AG04450 (cell line): ENCODE data around the gene PDK1. TPM values are rescaled to one million over a fixed set of nuclear protein-coding genes. Genes with fewer than 3 reads are reported as not detected.

Experiments used
- CTCF ChIA-PET: fragments of 300-600, 350-600 bp; formaldehyde crosslinking; extraction: SDS; loops from one replicate; lab custom pipeline; 2022; ENCODE audit warnings: antibody characterized with exemption, inconsistent platforms; lab: Charles Lee
- POLR2A ChIA-PET: fragments of 350-600 bp; formaldehyde crosslinking; extraction: SDS; loops from one replicate; lab custom pipeline; 2021; ENCODE audit warnings: antibody characterized with exemption, inconsistent platforms; lab: Yijun Ruan, JAX
- DNase-seq: peaks from one replicate; pipeline ENCODE4 v3.0.0-alpha.2; 2011; ENCODE audit warnings: low read depth, low spot score
- H3K27ac ChIP-seq: one replicate; pipeline ENCODE4 v1.5.1; 2012; ENCODE audit warnings: low read depth, low read length, control low read depth
- H3K27me3 ChIP-seq: one replicate; pipeline ENCODE4 v1.6.0; 2012; ENCODE audit warnings: low read length; ENCODE audit not compliant: control insufficient read depth, insufficient read depth
- H3K4me3 ChIP-seq: 2 replicates; pipeline ENCODE4 v1.5.1; 2011; ENCODE audit warnings: mild to moderate bottlenecking, low read depth, low read length, control low read depth
- H3K9me3 ChIP-seq: 2 replicates; pipeline ENCODE4 v1.5.1; 2012; ENCODE audit warnings: low read length; ENCODE audit not compliant: control insufficient read depth, insufficient read depth
- CTCF ChIP-seq: IDR thresholded peaks from 2 replicates; pipeline ENCODE4 v1.5.1; 2011; ENCODE audit warnings: low read depth, low read length, control low read depth, inconsistent platforms
- polyA plus RNA-seq: library from polyadenylated mRNA; depleted of rRNA; stranded (reverse); fragments of >200 nt; gene quantifications from 2 replicates; pipeline ENCODE4 v1.2.3, GENCODE V29; 2011; rRNA removed
- small RNA-seq: library from RNA; depleted of rRNA; stranded (forward); fragments of <200 nt; gene quantifications from one replicate; pipeline ENCODE3, GENCODE V24; 2012; ENCODE audit warnings: low read depth; ENCODE audit not compliant: insufficient read length

PDK1 gene
- polyA plus RNA-seq, 1 experiment = 32.8 TPM

- no peaks in the 10 kb centered on the region for H3K27me3 ChIP-seq
- POLR2A ChIA-PET = interaction anchor here (0.7 to 1.7 kb wide), 2 partner anchors 12 to 45 kb away, joined by 6 to 10 read pairs; no protein-coding TSS in a partner anchor
- no peak for TF ChIP-seq CTCF
- H3K4me3 ChIP-seq = no peak overlapping the region
- no peak for DNase-seq
- peaks cover 5% of the 10 kb centered on the region for H3K9me3 ChIP-seq
- peak overlapping the region; percentile 93 for H3K27ac ChIP-seq
- CTCF ChIA-PET = interaction anchor here (0.6 to 1.8 kb wide), 5 partner anchors 9 to 114 kb away, joined by 3 to 14 read pairs (median 3); no protein-coding TSS in a partner anchor
Observed at GRCh38 chr2:172655838-172656573, 100.1 kb downstream of the PDK1 start.

Small RNA genes within 50 kb of the gene (small RNA-seq; reads per million reads assigned to genes)
- not detected for gene RF00019

Other genes with a start within 250 kb of the PDK1 start
- 14.8 and 17.9 TPM in 2 replicates for gene ITGA6, start 128.5 kb upstream of the PDK1 start, polyA plus RNA-seq
- gene RAPGEF4, start 179.8 kb downstream of the PDK1 start, polyA plus RNA-seq = 0.63 and 1.3 TPM in 2 replicates